Activated CD8-positive, alpha-beta memory T cell treated with anti-CD3 and anti-CD28 coated beads, Interleukin-2, amount 50 U/mL, for 48 hours (primary cell): Measurements from ENCODE around the gene NAV3.

Source experiments
- DNase-seq: peaks from one replicate; pipeline ENCODE4 v3.0.0-alpha.2; 2020

Gene NAV3

GRCh38 chr12:77938301-77938700 is 107.6 kb downstream of the NAV3 start:
- no peak for DNase-seq

- no peak for DNase-seq
Measured at GRCh38 chr12:77940011-77940423, 109.3 kb downstream of the NAV3 start.

GRCh38 chr12:77940567-77940966 is 109.9 kb downstream of the NAV3 start:
- no peak for DNase-seq

DNA sequence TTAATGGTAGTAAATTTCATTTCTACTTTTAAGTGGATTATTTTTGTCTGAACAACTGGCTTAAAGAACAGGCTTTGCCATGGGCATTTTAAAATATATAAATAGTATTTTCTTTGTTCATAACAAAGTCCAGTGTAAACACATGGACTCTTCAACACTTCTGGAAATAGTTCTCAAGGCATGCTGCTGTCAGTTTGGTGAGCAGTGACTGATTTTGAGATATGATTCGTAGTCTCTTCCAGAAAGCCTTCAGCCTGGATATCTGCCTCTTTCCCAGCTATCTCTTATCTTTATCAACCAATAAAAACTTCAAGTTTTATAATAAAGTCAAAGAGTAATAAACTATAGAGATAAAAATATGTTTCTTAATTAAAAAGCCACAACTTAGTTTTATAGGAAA is 110.7 kb downstream of the NAV3 start:
- no peak for DNase-seq

GRCh38 chr12:77943466-77943865 is 112.8 kb downstream of the NAV3 start:
- DNase-seq, result no peak

- DNase-seq, result no peak
Measured at GRCh38 chr12:77946541-77947061, 115.9 kb downstream of the NAV3 start.

DNA sequence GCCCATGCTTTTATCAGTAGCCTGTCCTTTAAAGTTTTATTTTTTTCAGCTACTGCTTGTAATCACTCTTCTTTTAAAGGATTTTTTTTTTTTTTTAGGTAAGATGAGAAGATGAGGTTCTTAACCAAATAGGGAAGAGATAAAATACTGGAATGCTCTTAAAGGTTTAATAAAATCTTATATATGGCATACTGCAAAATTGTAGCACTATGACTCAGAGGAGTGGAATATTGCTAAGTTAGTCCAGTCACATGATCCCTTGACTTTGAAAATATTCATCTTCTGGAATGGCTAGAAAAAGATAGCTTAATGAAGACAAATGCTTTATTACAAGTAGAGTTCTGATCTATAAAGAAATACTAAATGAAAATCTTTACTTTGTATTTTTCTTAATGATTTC is 116.6 kb downstream of the NAV3 start:
- DNase-seq, result no peak

GRCh38 chr12:77947746-77948145 is 117.1 kb downstream of the NAV3 start:
- no peak for DNase-seq

GRCh38 chr12:77949943-77950342 is 119.2 kb downstream of the NAV3 start:
- no peak for DNase-seq

GRCh38 chr12:77953528-77954205 is 123.0 kb downstream of the NAV3 start:
- no peak for DNase-seq

DNA sequence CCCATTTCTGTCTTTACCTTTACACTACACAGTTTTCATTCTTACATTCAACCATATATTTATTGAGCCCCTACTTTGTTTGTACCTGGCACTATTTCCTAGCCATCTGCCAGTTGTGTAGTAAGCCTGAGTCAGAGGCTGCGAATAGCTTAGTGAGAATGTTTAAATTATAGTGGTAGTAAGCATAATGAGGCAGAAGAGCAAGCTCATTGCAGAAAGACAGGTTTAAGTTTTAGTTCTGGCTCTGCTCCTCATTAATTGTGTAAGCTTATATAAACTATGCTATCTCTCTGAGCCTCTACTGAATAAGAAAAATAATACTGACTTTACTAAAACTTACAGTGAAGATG is 123.5 kb downstream of the NAV3 start:
- no peak for DNase-seq

GRCh38 chr12:77957062-77957461 is 126.4 kb downstream of the NAV3 start:
- DNase-seq, result no peak

- no peak for DNase-seq
Measured at GRCh38 chr12:77963576-77964178, 133.0 kb downstream of the NAV3 start.

DNA sequence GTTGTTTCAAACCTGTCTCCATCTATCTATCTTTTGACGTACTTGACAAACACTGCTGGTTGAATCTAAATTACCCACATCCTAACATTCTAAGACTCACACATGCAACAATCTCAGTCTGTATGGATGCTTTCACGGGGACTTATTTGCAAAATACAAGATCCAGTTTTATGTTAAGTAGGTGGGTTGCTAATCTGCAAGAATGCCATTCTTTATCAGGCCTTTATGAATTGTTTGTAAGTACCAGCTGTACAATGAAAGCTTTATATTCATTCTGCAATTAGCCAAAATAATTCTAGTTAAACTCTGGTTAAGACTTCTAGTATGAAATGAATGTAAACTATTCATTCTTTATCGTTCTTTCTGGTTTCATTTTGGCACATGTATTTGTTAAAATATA is 135.1 kb downstream of the NAV3 start:
- no peak for DNase-seq

DNA sequence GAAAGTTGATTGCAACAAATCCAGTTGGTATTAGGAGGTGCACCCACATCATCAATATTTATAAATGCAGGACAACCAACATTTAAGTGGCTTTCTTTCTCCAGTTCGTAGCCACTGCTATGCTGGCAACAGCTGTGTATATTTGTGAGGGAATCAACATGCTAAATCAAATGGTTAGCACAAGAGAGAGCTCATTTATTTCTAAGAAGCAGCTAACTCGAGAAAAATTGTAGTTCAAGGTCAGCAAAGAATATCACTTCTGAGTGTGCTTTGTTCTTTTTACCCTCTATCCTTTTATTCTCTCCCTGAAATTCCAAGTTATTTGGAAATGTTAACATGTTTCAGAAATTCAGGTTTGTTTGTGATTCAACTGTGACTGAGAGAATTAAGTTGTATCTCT is 137.3 kb downstream of the NAV3 start:
- DNase-seq, result no peak

- no peak for DNase-seq
Measured at GRCh38 chr12:77968571-77968970, 137.9 kb downstream of the NAV3 start.

DNA sequence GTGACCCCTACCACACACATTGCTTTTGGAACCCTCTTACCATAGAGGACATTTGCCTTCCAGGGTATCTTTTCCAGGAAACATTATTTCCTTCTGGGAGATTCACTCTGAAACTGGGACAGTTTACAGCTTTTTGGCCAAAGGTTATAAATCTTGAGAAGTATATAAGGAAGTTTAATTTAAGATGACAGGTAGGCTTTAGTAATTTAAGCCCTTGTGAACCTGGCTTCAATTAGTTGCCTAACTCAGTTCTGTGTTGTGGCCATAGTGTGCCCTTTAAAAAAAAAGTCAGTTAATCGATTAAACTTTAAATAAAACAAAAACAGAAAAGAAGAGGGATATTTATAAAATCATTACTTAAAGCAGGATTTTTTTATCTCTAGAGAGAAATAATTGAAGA is 142.9 kb downstream of the NAV3 start:
- DNase-seq, result no peak

DNA sequence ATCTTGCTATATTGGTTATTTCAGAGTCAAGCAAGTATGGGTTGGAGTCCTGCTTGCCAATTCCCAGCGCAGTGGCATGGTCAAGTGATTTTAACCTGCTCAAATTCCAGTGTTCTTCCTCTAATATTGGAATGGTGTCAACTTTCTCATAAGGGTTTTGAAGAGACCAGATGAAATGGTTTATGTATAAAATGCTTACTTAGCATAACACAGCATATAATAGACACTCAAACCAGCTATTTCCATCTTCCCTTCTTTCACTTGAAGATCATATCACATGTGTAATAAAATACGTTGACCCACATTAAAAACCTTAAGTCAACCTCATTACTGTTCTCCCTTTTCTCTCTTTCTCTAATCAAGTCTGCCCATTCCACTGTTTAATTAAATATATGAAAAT is 144.0 kb downstream of the NAV3 start:
- DNase-seq, result no peak

DNA sequence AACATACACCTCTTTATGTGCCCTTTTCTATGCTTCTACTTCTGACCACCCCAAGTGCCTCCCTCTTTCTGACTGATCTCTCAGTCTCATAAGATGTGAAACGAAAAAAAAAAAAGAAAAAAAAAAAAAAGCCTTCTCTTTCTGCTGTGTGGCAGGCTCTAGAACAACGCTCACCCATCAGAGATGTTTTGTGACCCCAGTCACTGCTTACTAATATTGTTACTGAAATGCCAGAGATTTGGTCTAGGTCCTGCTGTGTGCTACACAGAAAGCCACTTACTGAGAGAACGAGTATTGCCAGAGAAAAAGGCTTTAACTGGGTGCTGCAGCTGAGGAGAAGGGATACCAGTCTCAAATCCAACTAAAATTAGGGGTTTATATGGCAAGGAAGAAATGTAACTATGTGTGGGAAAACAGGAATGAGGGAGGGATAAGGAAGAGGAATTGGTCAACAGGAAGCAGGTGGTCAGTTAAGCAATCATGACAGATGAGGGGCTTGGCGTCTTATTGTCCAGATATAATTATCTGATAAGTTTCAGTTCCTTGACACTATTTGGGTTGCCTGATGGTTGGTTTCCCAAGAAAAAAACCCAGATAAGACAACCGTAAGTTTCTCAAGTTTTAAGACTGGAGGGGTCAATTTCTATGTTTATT is 149.0 kb downstream of the NAV3 start:
- no peak for DNase-seq

GRCh38 chr12:77980782-77981181 is 150.1 kb downstream of the NAV3 start:
- DNase-seq, result no peak

- no peak for DNase-seq
Measured at GRCh38 chr12:77983859-77984258, 153.2 kb downstream of the NAV3 start.

GRCh38 chr12:77992760-77993159 is 162.1 kb downstream of the NAV3 start:
- no peak for DNase-seq

GRCh38 chr12:77993658-77994057 is 163.0 kb downstream of the NAV3 start:
- DNase-seq, result no peak

- no peak for DNase-seq
Measured at GRCh38 chr12:77995436-77996167, 164.9 kb downstream of the NAV3 start.
